Caco-2 (cell line): ENCODE data around the gene GFY. TPM values are rescaled to one million over a fixed set of nuclear protein-coding genes. Genes with fewer than 3 reads are reported as not detected.

Experiments
- BruUV-seq: library from RNA; stranded (reverse); fragments of 400-500 nt; replicated peaks from 2 replicates; lab custom pipeline; 2021; lab: Mats Ljungman, UMichigan
- CTCF ChIA-PET: fragments of 300-600 bp; sonication (Branson Sonifier 250); formaldehyde crosslinking; loops from one replicate; lab custom pipeline; 2022; ENCODE audit warnings: antibody characterized with exemption; lab: Charles Lee
- POLR2A ChIA-PET: fragments of 300-600 bp; sonication (Branson Sonifier 250); formaldehyde crosslinking; loops from one replicate; lab custom pipeline; 2022; ENCODE audit warnings: antibody characterized with exemption; lab: Charles Lee
- DNase-seq, 2 experiments: peaks; one replicate each; pipeline versions ENCODE4 v3.0.0 to v3.0.0-alpha.2; 2020 to 2022
- H3K27me3 ChIP-seq: replicated peaks from 2 replicates; pipeline ENCODE4 v1.6.0; 2011; ENCODE audit warnings: low read length; ENCODE audit not compliant: control insufficient read depth, insufficient read depth
- H3K36me3 ChIP-seq: 2 replicates; pipeline ENCODE4 v1.5.1; 2011; ENCODE audit warnings: low read length; ENCODE audit not compliant: control insufficient read depth, insufficient read depth
- H3K4me1 ChIP-seq: fragments of 250-450 bp; sonication (Bioruptor Pico); 2 replicates; pipeline ENCODE4 v1.5.1; 2020; ENCODE audit warnings: mild to moderate bottlenecking
- H3K4me3 ChIP-seq: 2 replicates; pipeline ENCODE4 v1.5.1; 2011; ENCODE audit warnings: low read depth, mild to moderate bottlenecking, control low read depth, low read length
- H3K9me3 ChIP-seq: fragments of 250-450 bp; sonication (Bioruptor Pico); 2 replicates; pipeline ENCODE4 v1.5.1; 2020; ENCODE audit warnings: mild to moderate bottlenecking, moderate library complexity
- H3K27ac Mint-ChIP-seq: one replicate; pipeline ENCODE4 v1.8.0; 2022; ENCODE audit warnings: mixed read lengths; ENCODE audit not compliant: unreplicated experiment
- H3K27me3 Mint-ChIP-seq: one replicate; pipeline ENCODE4 v1.8.0; 2022; ENCODE audit warnings: mixed read lengths; ENCODE audit not compliant: insufficient read depth, unreplicated experiment
- H3K36me3 Mint-ChIP-seq: one replicate; pipeline ENCODE4 v1.8.0; 2022; ENCODE audit warnings: mild to moderate bottlenecking, mixed read lengths; ENCODE audit not compliant: insufficient read depth, unreplicated experiment
- H3K4me1 Mint-ChIP-seq: one replicate; pipeline ENCODE4 v1.8.0; 2022; ENCODE audit warnings: low read depth, mixed read lengths; ENCODE audit not compliant: unreplicated experiment
- H3K4me3 Mint-ChIP-seq: one replicate; pipeline ENCODE4 v1.8.0; 2022; ENCODE audit warnings: mild to moderate bottlenecking, moderate library complexity, mixed read lengths; ENCODE audit not compliant: unreplicated experiment
- H3K9me3 Mint-ChIP-seq: one replicate; pipeline ENCODE4 v1.8.0; 2022; ENCODE audit warnings: mixed read lengths; ENCODE audit not compliant: unreplicated experiment
- CTCF ChIP-seq, 2 experiments: fragments of 200-600 bp in 1 of 2; IDR thresholded peaks; 1 replicate in 1 of 2; 2 replicates in 1 of 2; pipeline versions ENCODE4 v1.5.1 to v1.8.0; 2011 to 2022; ENCODE audit warnings: antibody characterized with exemption in 1 of 2, control low read depth in 1 of 2, inconsistent platforms in 1 of 2, low read depth in 1 of 2, low read length in 1 of 2, mild to moderate bottlenecking in 1 of 2, moderate library complexity in 1 of 2; ENCODE audit not compliant: insufficient read depth in 1 of 2, severe bottlenecking in 1 of 2, unreplicated experiment in 1 of 2
- intact Hi-C: fragments of 100-400 bp; cut with micrococcal nuclease; formaldehyde crosslinking; loops from one replicate; pipeline ENCODE4 v1.10.0; 2022; ENCODE audit not compliant: unreplicated experiment
- total RNA-seq: library from RNA; stranded (reverse); gene quantifications from 2 replicates; pipeline ENCODE4 v1.2.3, GENCODE V29; 2022

GFY gene
- total RNA-seq, 1 experiment from 2014 or later, result 0.25 TPM

GRCh38 chr19:49440439-49441209 is 15.4 kb downstream of the GFY start:
- ChIA-PET CTCF (no interaction called here), POLR2A (no interaction called here)
- H3K36me3 ChIP-seq, result no peaks in the 10 kb centered on the region
- H3K9me3 ChIP-seq, result no peaks in the 10 kb centered on the region
- H3K27ac Mint-ChIP-seq, result peak overlapping the region; percentile 4
- 0 out of 2 replicates have a peak overlapping the region, but pooled peaks have one; percentile 9 for H3K4me3 ChIP-seq
- DNase-seq, result no peak
- peaks cover 45% of the 10 kb centered on the region for H3K27me3 Mint-ChIP-seq
- peak overlapping the region; percentile 70 for H3K4me3 Mint-ChIP-seq
- intact Hi-C loops, result no loop called here
- H3K4me1 Mint-ChIP-seq, result peaks cover 23% of the 10 kb centered on the region
- TF ChIP-seq CTCF (IDR thresholded peaks at IDR 0.05; ENCODE audit: insufficient read depth in 1 of 2, low read depth in 1 of 2, low read length in 1 of 2, severe bottlenecking in 1 of 2, unreplicated experiment in 1 of 2), result no peak
- H3K4me1 ChIP-seq, result 0 out of 2 replicates have a peak, but pooled peaks cover 3% of the 10 kb centered on the region
- peaks cover 10% of the 10 kb centered on the region for H3K36me3 Mint-ChIP-seq
- peaks cover 8% of the 10 kb centered on the region for H3K9me3 Mint-ChIP-seq
- no TSS peak for BruUV-seq
- peaks cover 6% of the 10 kb centered on the region for H3K27me3 ChIP-seq

- Histone ChIP-seq H3K4me1 (0 out of 2 replicates have a peak, but pooled peaks cover 3% of the 10 kb centered on the region), H3K9me3 (no peaks in the 10 kb centered on the region), H3K4me3 (peak within 1 kb of the TSS; percentile 65), H3K36me3 (no peaks in the 10 kb centered on the region), H3K27me3 (peaks cover 6% of the 10 kb centered on the region)
- intact Hi-C loops, result no loop called here
- Mint-ChIP-seq H3K9me3 (peaks cover 8% of the 10 kb centered on the region), H3K4me1 (peaks cover 23% of the 10 kb centered on the region), H3K27me3 (peaks cover 45% of the 10 kb centered on the region), H3K36me3 (peaks cover 13% of the 10 kb centered on the region), H3K4me3 (peak within 1 kb of the TSS; percentile 79), H3K27ac (peak within 1 kb of the TSS; percentile 46)
- peak in 1 of 2 experiments; percentile 43 for DNase-seq
- BruUV-seq, result no TSS peak
- no peak for TF ChIP-seq CTCF (IDR thresholded peaks at IDR 0.05; ENCODE audit: insufficient read depth in 1 of 2, low read depth in 1 of 2, low read length in 1 of 2, severe bottlenecking in 1 of 2, unreplicated experiment in 1 of 2)
- CTCF ChIA-PET, result interaction anchor here (0.6 kb wide), 1 partner anchor 28 kb away, joined by 6 read pairs; no protein-coding TSS in a partner anchor
- POLR2A ChIA-PET, result no interaction called here
Observed at GRCh38 chr19:49441210-49441959, 16.2 kb downstream of the GFY start, which contains the start of gene SLC17A7. Gene SLC17A7 (minus strand): TSS chr19:49441527. CDS start chr19:49441379, 148 bp downstream.

- no peak for DNase-seq
- peaks cover 19% of the 10 kb centered on the region for H3K36me3 Mint-ChIP-seq
- intact Hi-C loops, result no loop called here
- peaks cover 23% of the 10 kb centered on the region for H3K4me1 Mint-ChIP-seq
- Histone ChIP-seq H3K9me3 (no peaks in the 10 kb centered on the region), H3K4me1 (0 out of 2 replicates have a peak, but pooled peaks cover 3% of the 10 kb centered on the region), H3K36me3 (no peaks in the 10 kb centered on the region), H3K4me3 (peak overlapping the region; percentile 65), H3K27me3 (peaks cover 6% of the 10 kb centered on the region)
- H3K27ac Mint-ChIP-seq, result peak overlapping the region; percentile 46
- BruUV-seq, result no TSS peak
- CTCF ChIA-PET, result interaction anchor here (0.6 to 0.9 kb wide), 2 partner anchors 17 to 28 kb away, joined by 6 read pairs; partner anchors contain the start of gene GFY
- H3K4me3 Mint-ChIP-seq, result peak overlapping the region; percentile 79
- H3K27me3 Mint-ChIP-seq, result peaks cover 43% of the 10 kb centered on the region
- POLR2A ChIA-PET, result no interaction called here
- peaks cover 8% of the 10 kb centered on the region for H3K9me3 Mint-ChIP-seq
- no peak for TF ChIP-seq CTCF (IDR thresholded peaks at IDR 0.05; ENCODE audit: insufficient read depth in 1 of 2, low read depth in 1 of 2, low read length in 1 of 2, severe bottlenecking in 1 of 2, unreplicated experiment in 1 of 2)
Observed at GRCh38 chr19:49441960-49442350, 16.8 kb downstream of the GFY start.
